Measurements from ENCODE around the gene COL6A3. TPM values are rescaled to one million over a fixed set of nuclear protein-coding genes. Genes with fewer than 3 reads are reported as not detected.

Gene COL6A3
- total and polyA plus RNA-seq, 2 donors (not counting 1 experiment from before 2014, with no cell fraction given): 0.01 to 0.10 TPM

- intact Hi-C loops (cut with micrococcal nuclease): no loop called here
- Mint-ChIP-seq H3K9me3 (ENCODE audit: insufficient read depth) (peaks cover 5% of the 10 kb centered on the region), H3K4me3 (no peak overlapping the region), H3K27ac (no peak overlapping the region), H3K4me1 (no peaks in the 10 kb centered on the region), H3K27me3 (peaks cover 29% of the 10 kb centered on the region)
- Histone ChIP-seq H4K20me1 (ENCODE audit: control insufficient read depth, insufficient read depth, low read length, poor library complexity, severe bottlenecking) (no peaks in the 10 kb centered on the region), H3K27ac (ENCODE audit: low read length in 2 of 2) (no peak overlapping the region), H3K79me2 (ENCODE audit: control insufficient read depth, insufficient read depth, low read length) (no peaks in the 10 kb centered on the region), H3K9me3 (ENCODE audit: control extremely low read depth in 1 of 3, control insufficient read depth in 2 of 3, insufficient read depth in 1 of 3, low read length in 2 of 3) (peaks cover 2 to 8% (median 3%) of the 10 kb centered on the region in 3 donors), H3K4me1 (ENCODE audit: control insufficient read depth in 2 of 2, insufficient read depth in 2 of 2, low read length in 2 of 2) (no peaks in the 10 kb centered on the region), H3K9ac (ENCODE audit: low read length) (no peak overlapping the region), H3K4me3 (ENCODE audit: control extremely low read depth in 1 of 5, extremely low read depth in 1 of 5, insufficient read depth in 1 of 5, low read depth in 2 of 5, low read length in 4 of 5) (no peak overlapping the region), H3K27me3 (replicated peaks in 1 of 4; ENCODE audit: control extremely low read depth in 1 of 4, control insufficient read depth in 3 of 4, insufficient read depth in 4 of 4, low read length in 3 of 4) (peaks cover 0 to 19% (median 14%) of the 10 kb centered on the region in 4 experiments), H2AFZ (ENCODE audit: insufficient read depth, low read depth, low read length, poor library complexity, severe bottlenecking) (no peak overlapping the region), H3K4me2 (replicated peaks; ENCODE audit: low read depth, low read length, poor library complexity, severe bottlenecking) (no peak overlapping the region), H3K36me3 (replicated peaks in 1 of 2; ENCODE audit: control extremely low read depth in 1 of 2, control insufficient read depth in 1 of 2, extremely low read depth in 1 of 2, insufficient read depth in 2 of 2, low read length in 1 of 2) (no peaks in the 10 kb centered on the region)
- WGBS (ENCODE audit: insufficient coverage): 60% methylated on average over 9 of the region's 12 CpGs
- POLR2A ChIA-PET: no interaction called here
- CTCF ChIA-PET: no interaction called here
- no peak for DNase-seq
- no peak for ATAC-seq (ENCODE audit: low read depth)
- no peak for TF ChIP-seq EZH2 (IDR thresholded peaks at IDR 0.05; ENCODE audit: borderline replicate concordance, insufficient read depth, low read depth, low read length, poor library complexity, severe bottlenecking)
Measured at GRCh38 chr2:237290261-237290660, 123.7 kb downstream of the COL6A3 start.

- H3K79me2 ChIP-seq (ENCODE audit: control insufficient read depth, insufficient read depth, low read length): no peaks in the 10 kb centered on the region
- DNase-seq (no peak), ATAC-seq (ENCODE audit: low read depth) (no peak)
- POLR2A ChIA-PET: no interaction called here
- H3K9ac ChIP-seq (ENCODE audit: low read length): no peak overlapping the region
- no peak overlapping the region for H3K4me2 ChIP-seq (replicated peaks; ENCODE audit: low read depth, low read length, poor library complexity, severe bottlenecking)
- Mint-ChIP-seq H3K27ac (no peak overlapping the region), H3K27me3 (peaks cover 29% of the 10 kb centered on the region), H3K4me1 (no peaks in the 10 kb centered on the region), H3K4me3 (no peak overlapping the region), H3K9me3 (ENCODE audit: insufficient read depth) (peaks cover 5% of the 10 kb centered on the region)
- H3K4me1 ChIP-seq (ENCODE audit: control insufficient read depth in 2 of 2, insufficient read depth in 2 of 2, low read length in 2 of 2): no peaks in the 10 kb centered on the region
- no peak overlapping the region for H2AFZ ChIP-seq (ENCODE audit: insufficient read depth, low read depth, low read length, poor library complexity, severe bottlenecking)
- H4K20me1 ChIP-seq (ENCODE audit: control insufficient read depth, insufficient read depth, low read length, poor library complexity, severe bottlenecking): no peaks in the 10 kb centered on the region
- CTCF ChIA-PET: no interaction called here
- 100% methylated on average over 3 of the region's 7 CpGs for WGBS (ENCODE audit: insufficient coverage)
- no peak overlapping the region for H3K27ac ChIP-seq (ENCODE audit: low read length in 2 of 2)
- intact Hi-C loops (cut with micrococcal nuclease): no loop called here
- TF ChIP-seq, protein P1, sequence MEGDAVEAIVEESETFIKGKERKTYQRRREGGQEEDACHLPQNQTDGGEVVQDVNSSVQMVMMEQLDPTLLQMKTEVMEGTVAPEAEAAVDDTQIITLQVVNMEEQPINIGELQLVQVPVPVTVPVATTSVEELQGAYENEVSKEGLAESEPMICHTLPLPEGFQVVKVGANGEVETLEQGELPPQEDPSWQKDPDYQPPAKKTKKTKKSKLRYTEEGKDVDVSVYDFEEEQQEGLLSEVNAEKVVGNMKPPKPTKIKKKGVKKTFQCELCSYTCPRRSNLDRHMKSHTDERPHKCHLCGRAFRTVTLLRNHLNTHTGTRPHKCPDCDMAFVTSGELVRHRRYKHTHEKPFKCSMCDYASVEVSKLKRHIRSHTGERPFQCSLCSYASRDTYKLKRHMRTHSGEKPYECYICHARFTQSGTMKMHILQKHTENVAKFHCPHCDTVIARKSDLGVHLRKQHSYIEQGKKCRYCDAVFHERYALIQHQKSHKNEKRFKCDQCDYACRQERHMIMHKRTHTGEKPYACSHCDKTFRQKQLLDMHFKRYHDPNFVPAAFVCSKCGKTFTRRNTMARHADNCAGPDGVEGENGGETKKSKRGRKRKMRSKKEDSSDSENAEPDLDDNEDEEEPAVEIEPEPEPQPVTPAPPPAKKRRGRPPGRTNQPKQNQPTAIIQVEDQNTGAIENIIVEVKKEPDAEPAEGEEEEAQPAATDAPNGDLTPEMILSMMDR (IDR thresholded peaks at IDR 0.05): no peak
- no peak for TF ChIP-seq EZH2 (IDR thresholded peaks at IDR 0.05; ENCODE audit: borderline replicate concordance, insufficient read depth, low read depth, low read length, poor library complexity, severe bottlenecking)
- no peak overlapping the region for H3K4me3 ChIP-seq (ENCODE audit: control extremely low read depth in 1 of 5, extremely low read depth in 1 of 5, insufficient read depth in 1 of 5, low read depth in 2 of 5, low read length in 4 of 5)
- H3K36me3 ChIP-seq (replicated peaks in 1 of 2; ENCODE audit: control extremely low read depth in 1 of 2, control insufficient read depth in 1 of 2, extremely low read depth in 1 of 2, insufficient read depth in 2 of 2, low read length in 1 of 2): no peaks in the 10 kb centered on the region
- peaks cover 0 to 19% (median 15%) of the 10 kb centered on the region in 4 experiments for H3K27me3 ChIP-seq (replicated peaks in 1 of 4; ENCODE audit: control extremely low read depth in 1 of 4, control insufficient read depth in 3 of 4, insufficient read depth in 4 of 4, low read length in 3 of 4)
- peaks cover 1 to 8% (median 3%) of the 10 kb centered on the region in 3 donors for H3K9me3 ChIP-seq (ENCODE audit: control extremely low read depth in 1 of 3, control insufficient read depth in 2 of 3, insufficient read depth in 1 of 3, low read length in 2 of 3)
Measured at GRCh38 chr2:237289139-237289538, 124.8 kb downstream of the COL6A3 start.
